Stimulated activated CD4-positive, alpha-beta T cell treated with anti-CD3 and anti-CD28 coated beads, Interleukin-4, amount 100 ng/mL, for 1 hour (primary cell): ENCODE measurements around the gene HECW1.
"Not testable (repeated sequence)": the region's sequence is repeated elsewhere in the genome, so short reads cannot be mapped to it uniquely, and the experiment has no call there.

ENCODE experiments used
- DNase-seq: peaks from one replicate; pipeline ENCODE4 v3.0.0-alpha.2; 2020

The HECW1 gene

GRCh38 chr7:43481902-43482678, 369.6 kb downstream of the HECW1 start:
- no peak for DNase-seq

GRCh38 chr7:43482679-43483252, 370.3 kb downstream of the HECW1 start:
- no peak for DNase-seq

GRCh38 chr7:43484678-43485395, 372.4 kb downstream of the HECW1 start:
- DNase-seq: no peak

GRCh38 chr7:43485580-43485979, 373.1 kb downstream of the HECW1 start:
- DNase-seq: no peak

- not testable (repeated sequence) for DNase-seq
Observed at GRCh38 chr7:43486008-43486407, 373.6 kb downstream of the HECW1 start.

GRCh38 chr7:43486634-43487033, 374.2 kb downstream of the HECW1 start:
- DNase-seq: no peak

- no peak for DNase-seq
Observed at GRCh38 chr7:43487731-43488073, 375.3 kb downstream of the HECW1 start.

- no peak for DNase-seq
Observed at GRCh38 chr7:43489257-43489656, 376.8 kb downstream of the HECW1 start.

- no peak for DNase-seq
Observed at GRCh38 chr7:43490016-43490415, 377.6 kb downstream of the HECW1 start.

- no peak for DNase-seq
Observed at GRCh38 chr7:43491123-43491522, 378.7 kb downstream of the HECW1 start.

GRCh38 chr7:43491984-43492383, 379.5 kb downstream of the HECW1 start:
- no peak for DNase-seq

GRCh38 chr7:43492896-43493295, 380.4 kb downstream of the HECW1 start:
- DNase-seq: no peak

- no peak for DNase-seq
Observed at GRCh38 chr7:43495572-43495971, 383.1 kb downstream of the HECW1 start.

GRCh38 chr7:43496596-43496995, 384.1 kb downstream of the HECW1 start:
- no peak for DNase-seq

GRCh38 chr7:43501870-43502269, 389.4 kb downstream of the HECW1 start:
- no peak for DNase-seq

GRCh38 chr7:43502941-43503340, 390.5 kb downstream of the HECW1 start:
- DNase-seq: no peak

GRCh38 chr7:43505412-43505811, 393.0 kb downstream of the HECW1 start:
- DNase-seq: no peak

- DNase-seq: no peak
Observed at GRCh38 chr7:43506460-43506859, 394.0 kb downstream of the HECW1 start.

GRCh38 chr7:43508461-43508860, 396.0 kb downstream of the HECW1 start:
- no peak for DNase-seq

- DNase-seq: no peak
Observed at GRCh38 chr7:43509906-43510305, 397.5 kb downstream of the HECW1 start.

- DNase-seq: no peak
Observed at GRCh38 chr7:43511029-43511428, 398.6 kb downstream of the HECW1 start.

GRCh38 chr7:43511769-43512515, 399.5 kb downstream of the HECW1 start:
- no peak for DNase-seq

- no peak for DNase-seq
Observed at GRCh38 chr7:43513251-43513650, 400.8 kb downstream of the HECW1 start.
